Astrocyte of the cerebellum (primary cell): ENCODE data around the gene ZNF526.

Source experiments
- DNase-seq: peaks from one replicate; pipeline ENCODE4 v3.0.0-alpha.2; 2011; ENCODE audit warnings: low read depth
- H3K4me3 ChIP-seq: 2 replicates; pipeline ENCODE4 v1.5.1; 2011; ENCODE audit warnings: mild to moderate bottlenecking, low read depth, low read length, moderate library complexity
- CTCF ChIP-seq: IDR thresholded peaks from 2 replicates; pipeline ENCODE4 v1.5.1; 2012; ENCODE audit warnings: low read length, low read depth, moderate library complexity, mild to moderate bottlenecking; ENCODE audit errors: missing control alignments
- in situ Hi-C: cut with HindIII; loops from 2 replicates; pipeline ENCODE4 v1.10.0; 2017; ENCODE audit warnings: low sequenced_read_pairs

Gene ZNF526

GRCh38 chr19:42250183-42250665, 30.1 kb downstream of the ZNF526 start:
- in situ Hi-C loops, result no loop called here
- DNase-seq, result no peak
- TF ChIP-seq CTCF, result no peak
- peak overlapping the region; percentile 21 for H3K4me3 ChIP-seq

DNA sequence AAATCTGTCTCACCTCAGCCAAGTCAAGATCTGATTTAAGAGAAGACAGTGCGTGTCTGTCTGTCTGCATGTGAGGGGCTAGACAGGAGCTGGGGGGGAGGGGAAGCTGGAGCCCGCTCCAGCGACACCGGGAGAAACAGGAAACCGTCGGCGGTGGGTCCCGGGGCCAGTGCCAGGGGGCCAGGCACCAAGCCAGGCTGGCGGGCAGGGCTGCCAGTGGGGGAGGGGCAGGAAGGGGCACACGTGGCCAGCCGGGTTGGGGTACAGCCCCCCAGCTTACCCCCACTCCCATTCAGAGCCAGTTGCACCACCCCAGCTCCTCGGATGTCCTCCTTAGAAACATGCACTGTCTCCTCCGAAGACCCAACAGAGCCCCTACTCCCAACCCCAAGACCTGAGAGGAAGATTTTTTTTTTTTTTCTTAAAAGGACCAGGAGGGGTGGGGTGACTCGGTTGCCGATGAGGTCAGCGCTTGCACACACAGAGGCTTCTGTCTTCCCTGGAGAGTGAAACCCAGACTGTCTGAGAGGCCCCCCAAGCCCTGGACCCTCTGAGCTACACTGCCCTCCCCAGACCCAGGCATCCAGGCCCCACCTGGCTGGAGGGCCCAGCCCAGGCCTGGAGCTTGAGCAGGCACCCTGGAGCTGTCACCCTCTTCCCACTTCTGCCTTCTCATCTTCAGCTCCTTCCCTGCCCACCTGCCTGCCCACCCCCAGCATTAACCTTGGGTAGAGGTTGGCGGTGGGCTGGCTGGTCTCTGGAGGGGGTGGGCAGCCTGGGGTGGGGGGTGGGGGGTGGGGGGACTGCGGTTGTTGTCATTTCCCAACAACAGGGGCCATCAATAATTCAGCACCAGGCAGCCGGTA, 30.8 kb downstream of the ZNF526 start:
- no peak for DNase-seq
- no peak for TF ChIP-seq CTCF
- in situ Hi-C loops, result no loop called here
- H3K4me3 ChIP-seq, result peak overlapping the region; percentile 98

DNA sequence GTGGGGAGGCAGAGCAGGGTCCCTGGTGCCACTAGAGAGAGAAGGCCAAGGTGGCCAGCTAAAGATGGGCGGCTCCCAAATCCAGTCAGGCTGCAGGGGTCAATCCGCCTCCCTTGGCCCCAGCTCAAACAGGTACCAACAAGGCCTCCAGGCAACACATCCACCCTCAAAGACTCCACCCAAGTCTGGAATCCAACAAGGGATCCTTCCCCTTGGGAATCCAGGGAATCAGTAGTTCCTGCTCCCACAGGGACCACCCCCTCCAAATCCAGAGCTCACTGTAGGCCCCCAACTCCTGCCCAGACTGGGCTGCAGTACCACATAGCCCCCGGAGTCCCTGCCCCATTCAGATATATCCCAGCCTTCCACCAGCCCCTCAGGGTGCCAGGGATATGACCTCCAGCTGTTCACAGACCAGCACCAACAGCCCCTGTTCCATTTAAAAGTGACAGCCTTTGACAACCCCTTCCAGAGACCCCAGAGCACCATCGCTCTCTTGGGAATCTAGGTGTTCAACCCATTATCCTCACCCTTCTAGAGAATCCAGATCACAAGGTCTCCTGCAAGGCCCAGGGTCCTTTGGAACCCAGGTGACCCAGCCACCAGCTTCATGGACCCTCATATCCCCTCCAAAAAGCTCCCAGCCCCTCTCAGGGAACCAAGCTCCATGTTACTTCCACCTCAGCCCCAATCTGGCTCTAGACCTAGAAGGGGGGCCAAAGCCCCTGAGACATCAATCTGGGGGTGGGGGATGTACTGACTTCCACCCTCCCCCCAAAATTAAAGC, 31.7 kb downstream of the ZNF526 start:
- in situ Hi-C loops, result no loop called here
- peak overlapping the region; percentile 98 for H3K4me3 ChIP-seq
- DNase-seq, result no peak
- TF ChIP-seq CTCF, result no peak

DNA sequence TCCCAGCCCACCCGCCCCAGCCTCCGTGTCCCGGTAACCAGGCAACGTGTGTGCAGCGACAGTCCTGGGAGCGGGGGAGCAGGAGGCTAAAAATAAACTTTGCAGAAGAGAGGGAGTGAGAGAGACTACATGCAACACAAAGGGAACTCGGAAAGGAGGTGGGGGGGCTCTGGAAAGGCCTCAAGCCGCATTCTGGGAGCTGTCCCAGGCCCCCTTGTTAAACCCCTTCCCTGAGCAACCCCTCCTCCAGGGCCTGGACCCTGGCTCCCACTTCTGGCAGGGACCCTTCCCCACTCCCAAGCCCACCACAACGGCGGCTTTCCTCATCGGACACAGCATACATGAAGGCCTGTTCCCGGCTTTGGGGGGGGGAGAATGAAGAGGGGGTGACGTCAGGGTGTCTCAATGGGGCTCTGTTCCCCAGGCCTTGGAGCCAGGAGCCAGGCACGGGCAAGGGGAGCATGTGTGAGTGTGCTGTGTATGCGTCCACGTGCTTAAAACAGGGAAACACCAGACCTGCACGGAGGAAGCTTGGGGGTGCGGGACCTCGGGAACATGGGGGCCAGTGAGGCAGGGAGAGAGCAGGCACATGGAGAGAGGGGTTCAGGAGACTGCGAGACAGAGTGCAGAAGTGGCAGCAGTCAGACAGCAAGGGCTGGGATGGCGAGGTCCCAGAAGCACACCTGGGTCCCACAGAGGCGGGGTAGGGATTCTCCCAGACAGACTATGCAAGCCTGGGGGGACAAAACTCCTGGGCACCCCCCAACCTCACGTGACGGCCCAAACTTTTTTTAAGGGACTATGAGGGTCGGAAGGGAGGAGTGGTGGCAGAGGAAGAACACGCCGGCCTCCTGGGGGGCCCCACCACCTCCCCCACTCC, 32.5 kb downstream of the ZNF526 start:
- no peak for DNase-seq
- H3K4me3 ChIP-seq, result peak overlapping the region; percentile 98
- no peak for TF ChIP-seq CTCF
- in situ Hi-C loops, result no loop called here

GRCh38 chr19:42253245-42254088, 33.4 kb downstream of the ZNF526 start:
- no peak for TF ChIP-seq CTCF
- DNase-seq, result no peak
- in situ Hi-C loops, result no loop called here
- peak overlapping the region; percentile 98 for H3K4me3 ChIP-seq
